Heart left ventricle (tissue), 13 donors: Measurements from ENCODE around the gene EDNRB.

Source experiments
- CTCF ChIP-seq, 12 donors: fragments of 200-600 bp; sonication (generic) in 4 of 12; IDR thresholded peaks; one replicate each; pipeline versions ENCODE4 v1.5.0 to v1.8.0; 2018 to 2022; ENCODE audit warnings: antibody characterized with exemption in 12 of 12, mild to moderate bottlenecking in 5 of 12
- POLR2A ChIP-seq, 2 donors: fragments of 450-650 bp; IDR thresholded peaks; one replicate each; pipeline ENCODE4 v1.6.1; 2017; ENCODE audit warnings: antibody characterized with exemption in 2 of 2, mild to moderate bottlenecking in 2 of 2, moderate library complexity in 2 of 2
- donor health status: ischemic (EF 13 %, LVEDD 7.1; RV severe dilation, severe dysfunction).
- donor health status: DM: no; HTN: yes; CAD: no.
- donor health status: DM: no; HTN: no; CAD: no.
- donor health status: ischemic (EF 25% LVEDD 6.9; RV normal size, moderate dysfunction).
- donor health status: ischemic (EF 25% LVEDD 5.7; RV mildly dilated, moderate dysfunction).
- donor health status: ischemic (EF 35%, LVEDD 5.7; RV mildly dilated, moderate dysfunction).
- donor health status: nonischemic (EF 11% LVEDD 7.7; RV severe dilation, severe dysfunction).
- donor health status: DM: yes; HTN: yes; CAD: no.
- donor health status: PGD.
- donor health status: ischemic (EF 29% LVEDD 5.4; RV normal size, mild dysfunction).
- donor health status: nonischemic (EF 23%, LVEDD 6.1; RV moderate dilation, normal function).

DNA sequence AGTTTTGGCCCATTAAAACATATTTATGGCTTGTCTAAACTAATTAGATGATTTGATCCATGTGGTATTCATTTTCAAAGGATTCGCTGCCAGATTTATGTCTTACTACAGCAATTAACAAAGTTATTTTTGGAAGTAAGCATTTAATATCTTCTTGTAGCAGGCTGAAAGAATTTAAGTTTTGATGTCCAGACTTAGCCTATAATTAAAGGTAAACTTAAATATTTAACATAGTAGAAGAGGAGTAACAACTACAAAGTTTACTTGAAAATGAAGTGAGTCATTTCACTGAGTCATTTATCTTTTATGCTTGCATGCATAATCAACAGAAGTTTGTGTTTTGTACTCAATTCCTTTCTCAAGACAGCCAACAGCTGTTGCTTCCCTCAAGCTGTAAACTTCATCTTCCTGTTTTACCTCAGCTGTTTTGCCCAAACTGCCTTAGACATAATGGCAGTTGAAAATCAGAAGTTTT is 58.1 kb downstream of the EDNRB start:
- TF ChIP-seq CTCF (IDR thresholded peaks at IDR 0.05) (no peak), POLR2A (IDR thresholded peaks at IDR 0.05) (no peak)
